Measurements from ENCODE around the gene MTA1. TPM values are rescaled to one million over a fixed set of nuclear protein-coding genes. Genes with fewer than 3 reads are reported as not detected.

Gene MTA1
- total RNA-seq, 2 donors from 2014 or later, result 77.2 to 84.1 TPM

GRCh38 chr14:105391541-105391940 lies 28.1 kb upstream of the MTA1 start:
- no peaks in the 10 kb centered on the region for H3K4me1 ChIP-seq (ENCODE audit: control insufficient read depth in 1 of 2, low read depth in 2 of 2)
- H3K36me3 ChIP-seq, result peaks cover 7% of the 10 kb centered on the region
- no peak overlapping the region for H3K27ac ChIP-seq
- TF ChIP-seq, protein P1, sequence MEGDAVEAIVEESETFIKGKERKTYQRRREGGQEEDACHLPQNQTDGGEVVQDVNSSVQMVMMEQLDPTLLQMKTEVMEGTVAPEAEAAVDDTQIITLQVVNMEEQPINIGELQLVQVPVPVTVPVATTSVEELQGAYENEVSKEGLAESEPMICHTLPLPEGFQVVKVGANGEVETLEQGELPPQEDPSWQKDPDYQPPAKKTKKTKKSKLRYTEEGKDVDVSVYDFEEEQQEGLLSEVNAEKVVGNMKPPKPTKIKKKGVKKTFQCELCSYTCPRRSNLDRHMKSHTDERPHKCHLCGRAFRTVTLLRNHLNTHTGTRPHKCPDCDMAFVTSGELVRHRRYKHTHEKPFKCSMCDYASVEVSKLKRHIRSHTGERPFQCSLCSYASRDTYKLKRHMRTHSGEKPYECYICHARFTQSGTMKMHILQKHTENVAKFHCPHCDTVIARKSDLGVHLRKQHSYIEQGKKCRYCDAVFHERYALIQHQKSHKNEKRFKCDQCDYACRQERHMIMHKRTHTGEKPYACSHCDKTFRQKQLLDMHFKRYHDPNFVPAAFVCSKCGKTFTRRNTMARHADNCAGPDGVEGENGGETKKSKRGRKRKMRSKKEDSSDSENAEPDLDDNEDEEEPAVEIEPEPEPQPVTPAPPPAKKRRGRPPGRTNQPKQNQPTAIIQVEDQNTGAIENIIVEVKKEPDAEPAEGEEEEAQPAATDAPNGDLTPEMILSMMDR (IDR thresholded peaks at IDR 0.05), result no peak
- H3K27me3 ChIP-seq (replicated peaks; ENCODE audit: insufficient read depth), result no peaks in the 10 kb centered on the region
- H3K9me3 ChIP-seq, result no peaks in the 10 kb centered on the region
- H3K4me3 ChIP-seq, result no peak overlapping the region
- DNase-seq (ENCODE audit: low spot score) (no peak), ATAC-seq (ENCODE audit: insufficient number of reproducible peaks, low FRiP score, low read depth) (no peak)

DNA sequence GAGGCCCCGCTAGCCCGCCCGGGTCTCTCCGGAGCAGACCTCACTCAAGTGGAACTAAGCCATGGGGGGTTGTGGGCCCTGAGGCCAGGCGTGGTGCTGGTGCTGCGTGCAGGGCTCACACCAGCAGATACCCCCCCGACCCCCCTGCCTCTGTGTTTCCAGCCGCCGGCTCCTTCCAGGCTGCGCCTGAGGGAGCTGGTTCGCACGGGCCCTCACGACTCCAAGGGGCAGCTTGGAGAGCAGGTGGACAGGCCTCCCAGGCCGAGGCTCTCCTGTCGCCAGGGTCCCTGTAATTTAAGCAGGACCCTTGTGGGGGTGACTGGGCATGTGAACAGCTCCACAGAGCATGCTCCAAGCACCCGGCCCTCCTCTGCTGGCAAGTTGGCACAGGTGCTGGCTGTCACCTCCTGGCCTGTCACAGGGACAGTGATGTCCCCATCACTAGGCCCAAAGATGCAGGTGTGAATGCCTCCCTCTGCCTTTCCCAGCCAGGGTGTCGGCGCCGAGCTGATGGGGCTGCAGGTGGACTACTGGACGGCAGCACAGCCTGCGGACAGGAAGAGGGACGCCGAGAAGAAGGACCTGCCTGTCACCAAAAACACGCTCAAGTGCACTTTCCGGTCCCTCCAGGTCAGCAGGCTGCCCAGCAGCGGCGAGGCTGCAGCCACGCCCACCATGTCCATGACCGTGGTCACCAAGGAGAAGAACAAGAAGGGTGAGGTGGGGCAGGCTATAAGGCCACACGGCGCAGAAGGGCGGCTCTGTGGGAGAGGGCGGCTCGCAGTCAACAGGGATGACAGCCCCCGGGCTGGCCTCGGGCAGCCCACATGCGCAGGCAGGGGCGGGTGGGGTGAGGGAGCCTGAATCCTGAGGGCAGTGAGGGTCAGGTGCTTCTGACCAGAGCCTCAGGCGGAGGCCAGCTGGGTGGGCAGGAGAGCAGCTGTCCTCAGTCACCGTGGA lies 27.2 kb upstream of the MTA1 start:
- Histone ChIP-seq H3K36me3 (peaks cover 7% of the 10 kb centered on the region), H3K4me3 (no peak overlapping the region), H3K27me3 (replicated peaks; ENCODE audit: insufficient read depth) (no peaks in the 10 kb centered on the region), H3K27ac (no peak overlapping the region), H3K4me1 (ENCODE audit: control insufficient read depth in 1 of 2, low read depth in 2 of 2) (peaks cover 0 to under 1% of the 10 kb centered on the region in 2 donors), H3K9me3 (no peaks in the 10 kb centered on the region)
- ATAC-seq (ENCODE audit: insufficient number of reproducible peaks, low FRiP score, low read depth) (no peak), DNase-seq (ENCODE audit: low spot score) (no peak)
- TF ChIP-seq, protein P1 (IDR thresholded peaks at IDR 0.05), result no peak

DNA sequence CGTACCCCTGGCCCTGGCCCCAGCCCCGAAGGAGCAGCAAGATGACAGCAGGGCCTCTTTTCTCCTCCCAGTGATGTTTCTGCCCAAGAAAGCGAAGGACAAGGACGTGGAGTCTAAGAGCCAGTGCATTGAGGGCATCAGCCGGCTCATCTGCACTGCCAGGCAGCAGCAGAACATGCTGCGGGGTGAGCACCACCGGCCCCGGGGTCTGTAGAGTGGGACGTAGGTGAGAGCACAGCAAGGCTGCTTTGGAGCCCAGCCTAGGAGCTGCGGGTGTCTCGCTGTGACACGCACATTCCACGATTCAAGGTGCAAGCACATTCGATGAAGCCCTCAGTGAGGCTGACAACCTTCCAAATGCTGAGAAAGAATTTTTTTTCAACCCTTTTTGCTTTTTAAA lies 26.5 kb upstream of the MTA1 start:
- no peak for DNase-seq (ENCODE audit: low spot score)
- Histone ChIP-seq H3K4me1 (ENCODE audit: control insufficient read depth in 1 of 2, low read depth in 2 of 2) (peaks cover 0 to 8% of the 10 kb centered on the region in 2 donors), H3K9me3 (no peaks in the 10 kb centered on the region), H3K27me3 (replicated peaks; ENCODE audit: insufficient read depth) (no peaks in the 10 kb centered on the region), H3K27ac (no peak overlapping the region), H3K36me3 (peaks cover 7% of the 10 kb centered on the region), H3K4me3 (no peak overlapping the region)
- no peak for ATAC-seq (ENCODE audit: insufficient number of reproducible peaks, low FRiP score, low read depth)
- TF ChIP-seq, protein P1 (IDR thresholded peaks at IDR 0.05), result no peak

- peaks cover 7% of the 10 kb centered on the region for H3K36me3 ChIP-seq
- peaks cover 9 to 16% of the 10 kb centered on the region in 2 donors for H3K4me1 ChIP-seq (ENCODE audit: control insufficient read depth in 1 of 2, low read depth in 2 of 2)
- H3K27ac ChIP-seq, result no peak overlapping the region
- H3K9me3 ChIP-seq, result no peaks in the 10 kb centered on the region
- ATAC-seq (ENCODE audit: insufficient number of reproducible peaks, low FRiP score, low read depth), result no peak
- DNase-seq (ENCODE audit: low spot score), result no peak
- TF ChIP-seq, protein P1 (IDR thresholded peaks at IDR 0.05), result no peak
- no peak overlapping the region for H3K4me3 ChIP-seq
- no peaks in the 10 kb centered on the region for H3K27me3 ChIP-seq (replicated peaks; ENCODE audit: insufficient read depth)
These were observed 24.7 kb upstream of the MTA1 start for GRCh38 chr14:105394714-105395537.

GRCh38 chr14:105395538-105395854 lies 24.1 kb upstream of the MTA1 start:
- H3K27me3 ChIP-seq (replicated peaks; ENCODE audit: insufficient read depth), result no peaks in the 10 kb centered on the region
- no peak for DNase-seq (ENCODE audit: low spot score)
- no peaks in the 10 kb centered on the region for H3K9me3 ChIP-seq
- TF ChIP-seq, protein P1 (IDR thresholded peaks at IDR 0.05), result no peak
- H3K27ac ChIP-seq, result no peak overlapping the region
- ATAC-seq (ENCODE audit: insufficient number of reproducible peaks, low FRiP score, low read depth), result no peak
- H3K36me3 ChIP-seq, result peaks cover 6% of the 10 kb centered on the region
- H3K4me1 ChIP-seq (ENCODE audit: control insufficient read depth in 1 of 2, low read depth in 2 of 2), result peaks cover 9 to 16% of the 10 kb centered on the region in 2 donors
- H3K4me3 ChIP-seq, result no peak overlapping the region
